ENCODE data around the gene SRSF4.

- TF ChIP-seq CTCF (IDR thresholded peaks at IDR 0.05; ENCODE audit: borderline replicate concordance, extremely low read depth, low read length, poor library complexity, severe bottlenecking) (no peak), EZH2 (IDR thresholded peaks at IDR 0.05; ENCODE audit: borderline replicate concordance, low read depth, low read length, severe bottlenecking) (no peak)
Measured at GRCh38 chr1:29195881-29196291, 14.2 kb upstream of the SRSF4 start.

Measured in DND-41 (cell line).